Type B pancreatic cell (in vitro differentiated cells): Measurements from ENCODE around the gene MYO1A. TPM values are rescaled to one million over a fixed set of nuclear protein-coding genes. Genes with fewer than 3 reads are reported as not detected.

Experiments used
- DNase-seq: peaks from one replicate; pipeline ENCODE4 v3.0.0; 2021; ENCODE audit warnings: mixed read lengths; ENCODE audit not compliant: unreplicated experiment; ENCODE audit errors: extremely low spot score
- H3K27ac Mint-ChIP-seq: 2 replicates; pipeline ENCODE4 v1.8.0; 2021; ENCODE audit warnings: mild to moderate bottlenecking, mixed read lengths
- H3K27me3 Mint-ChIP-seq: 2 replicates; pipeline ENCODE4 v1.8.0; 2021; ENCODE audit warnings: mixed read lengths
- H3K36me3 Mint-ChIP-seq: 2 replicates; pipeline ENCODE4 v1.8.0; 2021; ENCODE audit warnings: mixed read lengths
- H3K4me1 Mint-ChIP-seq: one replicate; pipeline ENCODE4 v1.8.0; 2021; ENCODE audit warnings: mixed read lengths; ENCODE audit not compliant: unreplicated experiment
- H3K4me3 Mint-ChIP-seq: 2 replicates; pipeline ENCODE4 v1.8.0; 2021; ENCODE audit warnings: mild to moderate bottlenecking, mixed read lengths
- H3K9me3 Mint-ChIP-seq: 2 replicates; pipeline ENCODE4 v1.8.0; 2021; ENCODE audit warnings: mixed read lengths
- CTCF ChIP-seq: fragments of 200-600 bp; sonication (generic); conservative IDR thresholded peaks from 2 replicates; pipeline ENCODE4 v1.5.0; 2021; ENCODE audit warnings: antibody characterized with exemption, mild to moderate bottlenecking
- total RNA-seq: library from RNA; stranded (reverse); gene quantifications from 2 replicates; pipeline ENCODE4 v1.2.1, GENCODE V29; 2021; ENCODE audit warnings: low replicate concordance

Gene MYO1A
- total RNA-seq, 1 donor from 2014 or later = 4.3 TPM

GRCh38 chr12:56980941-56981530 is 68.9 kb downstream of the MYO1A start:
- H3K36me3 Mint-ChIP-seq = no peaks in the 10 kb centered on the region
- H3K27me3 Mint-ChIP-seq = no peaks in the 10 kb centered on the region
- no peak overlapping the region for H3K27ac Mint-ChIP-seq
- no peak overlapping the region for H3K4me3 Mint-ChIP-seq
- H3K4me1 Mint-ChIP-seq = no peaks in the 10 kb centered on the region
- no peaks in the 10 kb centered on the region for H3K9me3 Mint-ChIP-seq
- DNase-seq = no peak
- no peak for TF ChIP-seq CTCF

- no peaks in the 10 kb centered on the region for H3K9me3 Mint-ChIP-seq
Observed at GRCh38 chr12:56980268-56980667, 69.7 kb downstream of the MYO1A start.

GRCh38 chr12:56979628-56980027 is 70.3 kb downstream of the MYO1A start:
- Mint-ChIP-seq H3K27ac (no peak overlapping the region), H3K36me3 (no peaks in the 10 kb centered on the region), H3K4me1 (no peaks in the 10 kb centered on the region), H3K9me3 (no peaks in the 10 kb centered on the region), H3K4me3 (no peak overlapping the region), H3K27me3 (no peaks in the 10 kb centered on the region)
- TF ChIP-seq CTCF = no peak
- DNase-seq = no peak

More at GRCh38 chr12:56980268-56980667, 69.7 kb downstream of the MYO1A start:
- Mint-ChIP-seq H3K36me3 (no peaks in the 10 kb centered on the region), H3K4me1 (no peaks in the 10 kb centered on the region), H3K27me3 (no peaks in the 10 kb centered on the region), H3K4me3 (no peak overlapping the region), H3K27ac (no peak overlapping the region)
- TF ChIP-seq CTCF = no peak
- no peak for DNase-seq

Other genes with a start within 250 kb of the MYO1A start
- gene SDR9C7, start 115.7 kb downstream of the MYO1A start, total RNA-seq = 0.22 and 0.26 TPM in 2 replicates
- 0.43 and 0.68 TPM in 2 replicates for gene RDH16, start 92.5 kb downstream of the MYO1A start, total RNA-seq
- gene ZBTB39, start 43.6 kb downstream of the MYO1A start, total RNA-seq = 13.2 and 18.1 TPM in 2 replicates
- 2.9 and 3.1 TPM in 2 replicates for gene TAC3, start 33.6 kb downstream of the MYO1A start, total RNA-seq
- gene NEMP1, start 28.7 kb upstream of the MYO1A start, total RNA-seq = 17.4 and 32.0 TPM in 2 replicates
- 48.3 and 49.7 TPM in 2 replicates for gene NAB2, start 39.0 kb upstream of the MYO1A start, total RNA-seq
- 83.4 and 167 TPM in 2 replicates for gene STAT6, start 61.2 kb upstream of the MYO1A start, total RNA-seq
- gene LRP1, start 78.4 kb upstream of the MYO1A start, total RNA-seq = 96.4 and 138 TPM in 2 replicates
- gene LRP1-AS, start 97.5 kb upstream of the MYO1A start, total RNA-seq = not detected in 2 replicates
- 15.1 and 45.5 TPM in 2 replicates for gene NXPH4, start 166.7 kb upstream of the MYO1A start, total RNA-seq
- gene SHMT2, start 179.6 kb upstream of the MYO1A start, total RNA-seq = 108 and 131 TPM in 2 replicates
- gene STAC3, start 201.1 kb upstream of the MYO1A start, total RNA-seq = 1.6 and 4.8 TPM in 2 replicates